Omental fat pad (tissue), 4 donors: Measurements from ENCODE around the gene HADHA. TPM values are rescaled to one million over a fixed set of nuclear protein-coding genes. Genes with fewer than 3 reads are reported as not detected.

Source experiments
- ATAC-seq: fragments of 150-250 bp; one replicate; pipeline ENCODE4 v1.9.1; 2016; ENCODE audit warnings: mild to moderate bottlenecking, moderate library complexity; ENCODE audit not compliant: low FRiP score
- DNase-seq: peaks from one replicate; pipeline ENCODE4 v3.0.0-alpha.2; 2019; ENCODE audit warnings: low spot score
- CTCF ChIP-seq, 3 donors: fragments of 450-650 bp; IDR thresholded peaks; one replicate each; pipeline ENCODE4 v1.5.1; 2016 to 2017; ENCODE audit warnings: antibody characterized with exemption in 3 of 3, mild to moderate bottlenecking in 3 of 3, moderate library complexity in 2 of 3
- total RNA-seq, 4 donors: library from RNA; depleted of rRNA; stranded (reverse); fragments of >200 nt; gene quantifications; one replicate each; pipeline ENCODE4 v1.1.0, GENCODE V29; 2016

Gene HADHA
- total RNA-seq, 4 donors from 2014 or later = 144 to 196 (median 159) TPM

GRCh38 chr2:26245810-26246209 is 1.4 kb upstream of the HADHA start:
- TF ChIP-seq CTCF (IDR thresholded peaks at IDR 0.05) = no peak
- DNase-seq = no peak
- no peak for ATAC-seq

DNA sequence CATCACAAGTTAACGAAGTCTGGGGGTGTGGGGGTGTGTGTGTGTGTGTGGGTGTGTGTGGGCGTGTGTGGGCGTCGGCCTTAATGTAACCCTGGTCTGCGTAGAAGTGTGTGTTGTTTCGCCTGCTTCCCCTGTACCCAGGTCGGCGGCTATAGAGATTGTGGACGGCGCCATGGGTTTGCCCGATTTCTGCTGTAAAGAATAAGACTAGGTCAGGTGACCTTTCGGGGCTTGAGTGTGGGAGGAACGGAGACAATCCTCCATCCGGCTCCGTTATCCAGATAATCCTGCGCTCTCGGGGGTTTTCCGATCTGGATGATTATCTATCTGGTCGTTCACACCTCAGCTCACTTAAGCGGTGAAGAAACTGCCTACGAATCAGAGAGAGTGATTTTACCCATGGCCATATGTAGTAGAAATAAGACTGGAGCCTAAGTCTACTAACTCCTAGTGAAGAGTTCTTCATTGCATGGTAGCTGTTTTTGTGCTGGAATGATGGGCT is 850 bp upstream of the HADHA start:
- DNase-seq (no peak), ATAC-seq (peak; percentile 26)

DNA sequence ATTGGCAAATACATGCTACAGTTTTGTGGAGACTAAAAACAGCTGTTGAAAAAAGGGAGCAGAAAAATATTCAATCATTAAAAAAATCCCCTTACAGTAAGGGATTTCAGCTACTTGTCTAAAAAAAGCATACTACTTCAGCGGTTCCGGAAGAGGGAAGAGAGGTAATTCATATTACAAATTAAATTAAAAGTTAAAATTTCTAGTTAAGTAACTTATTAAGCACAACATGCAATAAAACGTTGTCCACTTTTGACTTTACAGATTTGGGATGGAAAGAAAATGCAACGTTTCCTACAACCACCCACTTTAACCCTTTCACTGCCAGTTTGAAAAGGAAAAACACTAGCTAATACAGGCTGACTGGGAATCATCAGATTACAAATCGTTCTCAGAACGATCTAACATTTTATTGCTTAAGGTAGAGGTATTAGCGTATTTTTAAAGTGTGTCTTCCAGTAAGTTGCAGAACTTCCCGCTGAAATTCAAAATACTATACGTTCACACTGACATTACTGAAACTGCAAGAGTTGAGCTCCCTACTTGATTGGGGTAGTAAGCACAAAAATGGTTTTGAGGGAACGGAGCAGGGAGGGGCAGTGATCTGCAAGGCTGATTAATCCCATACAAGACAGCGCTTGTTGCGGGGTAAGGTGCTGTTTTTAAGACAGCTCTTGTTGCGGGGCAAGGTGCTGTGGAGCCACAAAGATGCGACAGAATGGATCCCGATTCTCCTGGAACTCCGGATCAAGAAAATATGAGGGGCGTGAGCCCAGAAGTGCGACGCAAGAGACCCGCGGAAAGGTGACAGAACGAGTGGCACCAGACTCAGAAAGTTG is 743 bp downstream of the HADHA start:
- DNase-seq (no peak), ATAC-seq (no peak)
- no peak for TF ChIP-seq CTCF (IDR thresholded peaks at IDR 0.05)

More for the DNA sequence above, 850 bp upstream of the HADHA start:
- TF ChIP-seq CTCF (IDR thresholded peaks at IDR 0.05) = no peak

DNA sequence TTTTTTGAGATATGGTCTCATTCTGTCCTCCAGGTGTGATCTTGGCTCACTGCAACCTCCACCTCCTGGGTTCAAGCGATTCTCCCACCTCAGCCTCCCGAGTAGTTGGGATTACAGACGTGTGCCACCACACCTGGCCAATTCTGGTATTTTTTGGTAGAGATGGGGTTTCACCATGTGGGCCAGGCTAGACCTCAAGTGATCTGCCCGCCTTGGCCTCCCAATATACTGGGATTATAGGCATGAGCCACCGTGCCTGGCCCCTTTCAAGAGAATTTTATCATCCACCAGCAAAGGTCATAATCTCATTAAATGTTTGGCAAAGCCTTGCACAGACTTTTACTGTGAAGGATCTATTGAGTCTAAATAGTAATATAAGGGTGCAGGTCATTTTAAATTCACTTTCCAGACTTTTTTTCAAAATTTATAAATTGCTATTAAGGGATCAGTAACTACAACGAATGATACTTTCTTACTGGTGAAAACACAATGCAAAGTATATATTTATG is 2.5 kb downstream of the HADHA start:
- ATAC-seq = no peak

GRCh38 chr2:26238311-26238958 is 6.0 kb downstream of the HADHA start:
- no peak for TF ChIP-seq CTCF (IDR thresholded peaks at IDR 0.05)
- ATAC-seq = no peak
- no peak for DNase-seq

More for the DNA sequence above, 2.5 kb downstream of the HADHA start:
- TF ChIP-seq CTCF (IDR thresholded peaks at IDR 0.05) = no peak
- DNase-seq = no peak

DNA sequence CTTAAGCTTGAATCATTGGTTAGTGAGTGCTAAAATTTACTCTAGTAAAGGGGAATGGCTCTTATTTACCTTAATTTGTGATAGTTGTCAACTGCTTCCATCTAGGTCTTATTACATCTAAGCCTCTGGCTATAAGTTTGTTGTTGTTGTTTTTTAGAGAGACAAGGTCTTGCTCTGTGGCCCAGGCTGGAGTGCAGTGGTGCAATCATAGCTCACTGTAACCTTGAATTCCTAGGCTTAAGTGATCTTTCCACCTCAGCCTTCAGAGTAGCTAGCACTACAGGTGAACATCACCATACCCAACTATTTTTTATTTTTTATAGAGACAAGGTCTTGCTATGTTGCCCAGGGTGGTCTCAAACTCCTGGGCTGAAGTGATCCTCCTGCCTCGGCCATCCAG is 6.6 kb downstream of the HADHA start:
- no peak for ATAC-seq
- no peak for DNase-seq
- no peak for TF ChIP-seq CTCF (IDR thresholded peaks at IDR 0.05)
